Stimulated activated naive CD8-positive, alpha-beta T cell treated with anti-CD3 and anti-CD28 coated beads, Interleukin-15, Interleukin-2, amounts not matched to agents 100 ng/mL and 50 ng/mL, for 24 hours (primary cell): ENCODE results near the gene MFSD1.

ENCODE experiments used
- H3K27ac Mint-ChIP-seq: one replicate; pipeline ENCODE4 v1.8.0; 2021; ENCODE audit warnings: mild to moderate bottlenecking, mixed read lengths
- H3K27me3 Mint-ChIP-seq: one replicate; pipeline ENCODE4 v1.8.0; 2021; ENCODE audit warnings: mixed read lengths
- H3K36me3 Mint-ChIP-seq: one replicate; pipeline ENCODE4 v1.8.0; 2021; ENCODE audit warnings: low read depth, mixed read lengths
- H3K4me1 Mint-ChIP-seq: one replicate; pipeline ENCODE4 v1.8.0; 2021; ENCODE audit warnings: low read depth, mixed read lengths
- H3K4me3 Mint-ChIP-seq: one replicate; pipeline ENCODE4 v1.8.0; 2021; ENCODE audit warnings: mild to moderate bottlenecking, mixed read lengths
- H3K9me3 Mint-ChIP-seq: one replicate; pipeline ENCODE4 v1.8.0; 2021; ENCODE audit warnings: mixed read lengths

Gene MFSD1

DNA sequence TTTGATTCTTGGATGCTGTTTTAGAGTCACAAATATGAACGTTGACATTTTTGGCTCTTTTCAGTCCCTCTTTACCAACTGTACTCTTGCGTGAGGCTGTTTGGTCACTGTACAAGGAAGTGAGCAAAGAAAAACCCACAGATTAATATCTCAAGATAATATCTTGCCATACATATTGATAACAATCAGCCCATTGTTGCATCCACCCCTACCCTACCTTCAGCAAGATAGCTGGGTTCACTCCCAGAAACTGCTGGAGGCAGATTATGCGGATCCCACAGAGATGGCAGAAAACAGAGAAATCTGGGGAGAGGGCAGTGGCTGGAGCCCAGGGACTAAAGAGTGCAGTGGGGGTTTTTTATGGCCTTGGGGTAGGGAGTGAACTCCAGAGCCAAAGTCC is 29.9 kb upstream of the MFSD1 start:
- Mint-ChIP-seq H3K9me3 (no peaks in the 10 kb centered on the region), H3K4me3 (no peak overlapping the region), H3K27ac (no peak overlapping the region)

GRCh38 chr3:158773166-158773565 is 28.7 kb upstream of the MFSD1 start:
- H3K4me3 Mint-ChIP-seq = no peak overlapping the region
- H3K4me1 Mint-ChIP-seq = no peaks in the 10 kb centered on the region
- H3K27ac Mint-ChIP-seq = no peak overlapping the region
- H3K9me3 Mint-ChIP-seq = no peaks in the 10 kb centered on the region
- H3K27me3 Mint-ChIP-seq = no peaks in the 10 kb centered on the region
- no peaks in the 10 kb centered on the region for H3K36me3 Mint-ChIP-seq

More for the DNA sequence above, 29.9 kb upstream of the MFSD1 start:
- no peaks in the 10 kb centered on the region for H3K36me3 Mint-ChIP-seq
- no peaks in the 10 kb centered on the region for H3K4me1 Mint-ChIP-seq
- H3K27me3 Mint-ChIP-seq = no peaks in the 10 kb centered on the region

DNA sequence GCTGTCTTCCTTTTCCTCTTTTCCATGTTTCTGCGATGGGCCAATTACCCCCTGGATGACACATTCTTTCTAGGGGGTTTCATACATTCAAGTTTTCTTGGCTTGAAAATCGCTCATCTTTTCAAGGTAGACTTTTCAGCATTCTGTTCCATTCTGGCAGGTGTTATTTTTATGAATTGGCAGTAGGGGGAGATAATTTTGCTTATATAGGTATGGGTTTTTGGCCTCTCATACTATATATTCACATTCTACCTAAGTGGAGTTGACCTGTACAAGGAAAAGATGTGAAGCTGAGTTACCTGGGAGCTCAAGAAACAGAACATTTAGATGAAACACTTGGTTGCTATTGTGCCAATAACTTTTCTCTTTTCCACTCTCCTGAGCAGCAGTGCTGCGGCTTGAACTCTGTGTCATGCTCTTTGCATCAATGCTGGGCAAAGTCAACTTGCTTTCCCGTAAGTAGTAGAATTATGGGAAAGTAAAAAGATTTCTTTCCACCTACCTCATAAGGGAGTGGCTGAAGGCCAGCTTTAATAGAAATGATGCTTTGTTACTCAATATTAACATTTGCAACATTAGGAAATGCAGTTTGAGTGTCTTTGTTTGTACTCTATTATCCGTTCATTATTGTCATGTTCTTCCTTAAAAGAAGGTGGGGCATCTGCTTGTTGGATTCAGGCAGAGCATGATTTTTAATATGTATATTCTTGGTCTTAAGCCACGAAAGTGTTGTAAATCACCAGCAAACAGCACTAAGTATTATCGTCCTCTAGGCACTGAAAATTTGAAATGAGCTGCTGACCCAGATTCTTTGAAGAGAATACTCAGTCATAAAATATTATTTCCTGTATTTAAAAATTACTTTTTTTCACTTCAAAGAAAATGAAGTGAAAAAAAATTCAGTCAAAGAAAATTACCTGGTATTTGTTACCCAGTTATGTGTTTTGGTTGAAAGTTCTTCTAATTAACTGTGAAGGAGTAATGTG is 27.7 kb upstream of the MFSD1 start:
- Mint-ChIP-seq H3K4me3 (no peak overlapping the region), H3K4me1 (no peaks in the 10 kb centered on the region), H3K9me3 (no peaks in the 10 kb centered on the region), H3K36me3 (no peaks in the 10 kb centered on the region), H3K27ac (no peak overlapping the region), H3K27me3 (no peaks in the 10 kb centered on the region)

- Mint-ChIP-seq H3K4me3 (no peak overlapping the region), H3K4me1 (no peaks in the 10 kb centered on the region), H3K27me3 (no peaks in the 10 kb centered on the region), H3K9me3 (no peaks in the 10 kb centered on the region), H3K36me3 (no peaks in the 10 kb centered on the region), H3K27ac (no peak overlapping the region)
Measured at GRCh38 chr3:158774965-158775364, 26.9 kb upstream of the MFSD1 start.

DNA sequence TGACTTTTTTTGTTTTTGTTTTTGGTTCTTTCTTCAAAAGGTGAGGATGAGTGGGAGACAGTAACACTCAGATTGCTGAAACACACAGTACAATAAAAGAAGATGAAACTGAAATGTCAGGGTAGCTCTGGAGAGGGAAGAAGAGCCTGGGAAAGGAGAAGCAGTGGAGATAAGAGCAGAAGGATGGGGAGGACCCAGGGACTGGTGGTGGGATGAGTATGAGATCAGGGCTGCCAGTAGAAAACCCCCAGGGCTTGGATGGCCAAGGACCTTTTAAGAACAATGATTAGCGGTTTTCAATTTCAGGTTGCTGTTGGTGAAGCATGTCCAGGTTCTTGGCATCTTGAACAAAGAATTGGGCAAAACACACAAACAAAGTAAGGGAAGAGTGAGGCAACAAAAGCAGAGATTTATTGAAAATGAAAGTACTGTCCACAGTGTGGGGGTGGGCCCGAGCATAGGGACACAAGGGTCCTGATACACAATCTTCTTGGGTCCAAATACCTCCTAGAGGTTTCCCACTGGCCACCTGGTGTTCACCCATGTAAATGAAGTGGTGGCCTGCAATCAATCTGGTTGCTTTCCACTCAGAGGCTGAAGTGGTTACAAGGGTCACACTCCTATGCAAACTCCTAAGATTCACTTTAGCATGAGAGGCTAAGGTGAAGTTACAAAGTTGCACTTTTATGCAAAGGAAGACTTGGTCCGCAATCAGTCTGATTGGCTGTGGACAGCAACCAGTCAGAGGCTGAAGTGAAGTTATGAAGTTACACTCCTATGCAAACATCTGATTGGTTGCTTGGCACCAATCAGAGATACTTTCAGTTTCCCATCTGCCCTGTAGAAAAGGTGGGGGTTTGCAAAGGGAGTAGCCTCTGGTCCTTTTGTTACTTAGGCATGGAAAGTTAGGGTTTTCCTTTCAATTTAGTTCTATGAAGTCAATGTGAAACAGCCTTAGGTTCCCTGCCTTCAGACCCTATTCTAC is 26.1 kb upstream of the MFSD1 start:
- no peaks in the 10 kb centered on the region for H3K27me3 Mint-ChIP-seq
- H3K36me3 Mint-ChIP-seq = no peaks in the 10 kb centered on the region
- no peak overlapping the region for H3K4me3 Mint-ChIP-seq
- H3K9me3 Mint-ChIP-seq = no peaks in the 10 kb centered on the region
- H3K4me1 Mint-ChIP-seq = no peaks in the 10 kb centered on the region
- no peak overlapping the region for H3K27ac Mint-ChIP-seq

GRCh38 chr3:158776531-158776930 is 25.3 kb upstream of the MFSD1 start:
- Mint-ChIP-seq H3K36me3 (no peaks in the 10 kb centered on the region), H3K4me3 (no peak overlapping the region), H3K27ac (no peak overlapping the region), H3K27me3 (no peaks in the 10 kb centered on the region), H3K9me3 (no peaks in the 10 kb centered on the region), H3K4me1 (no peaks in the 10 kb centered on the region)

GRCh38 chr3:158777161-158777873 is 24.5 kb upstream of the MFSD1 start:
- no peak overlapping the region for H3K27ac Mint-ChIP-seq

DNA sequence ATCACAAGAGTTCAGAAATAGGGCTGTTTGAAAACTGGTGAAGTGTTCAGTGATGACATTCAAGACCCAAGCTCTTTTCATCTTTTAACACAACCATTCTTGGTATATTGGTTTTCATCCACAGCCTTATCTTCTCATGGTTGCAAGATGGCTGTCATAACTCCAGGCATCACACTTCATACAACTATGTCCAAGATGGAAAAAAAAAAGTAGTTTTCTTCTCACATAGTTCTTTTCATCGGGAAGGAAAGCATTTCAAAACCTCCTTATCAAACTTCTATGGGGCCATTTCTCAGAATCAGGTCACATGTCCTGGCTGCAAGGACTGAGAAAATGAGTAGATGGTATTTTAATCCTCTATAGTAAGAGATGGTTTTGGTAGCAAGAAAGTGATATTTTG is 21.1 kb upstream of the MFSD1 start:
- Mint-ChIP-seq H3K27me3 (no peaks in the 10 kb centered on the region), H3K9me3 (no peaks in the 10 kb centered on the region), H3K27ac (no peak overlapping the region), H3K4me1 (no peaks in the 10 kb centered on the region), H3K4me3 (no peak overlapping the region), H3K36me3 (no peaks in the 10 kb centered on the region)

More at GRCh38 chr3:158777161-158777873, 24.5 kb upstream of the MFSD1 start:
- Mint-ChIP-seq H3K9me3 (no peaks in the 10 kb centered on the region), H3K36me3 (no peaks in the 10 kb centered on the region), H3K4me1 (no peaks in the 10 kb centered on the region), H3K27me3 (no peaks in the 10 kb centered on the region), H3K4me3 (no peak overlapping the region)

GRCh38 chr3:158781191-158781590 is 20.7 kb upstream of the MFSD1 start:
- H3K27ac Mint-ChIP-seq = no peak overlapping the region
- H3K4me1 Mint-ChIP-seq = no peaks in the 10 kb centered on the region
- no peaks in the 10 kb centered on the region for H3K27me3 Mint-ChIP-seq
- H3K4me3 Mint-ChIP-seq = no peak overlapping the region
- H3K9me3 Mint-ChIP-seq = no peaks in the 10 kb centered on the region
- no peaks in the 10 kb centered on the region for H3K36me3 Mint-ChIP-seq

DNA sequence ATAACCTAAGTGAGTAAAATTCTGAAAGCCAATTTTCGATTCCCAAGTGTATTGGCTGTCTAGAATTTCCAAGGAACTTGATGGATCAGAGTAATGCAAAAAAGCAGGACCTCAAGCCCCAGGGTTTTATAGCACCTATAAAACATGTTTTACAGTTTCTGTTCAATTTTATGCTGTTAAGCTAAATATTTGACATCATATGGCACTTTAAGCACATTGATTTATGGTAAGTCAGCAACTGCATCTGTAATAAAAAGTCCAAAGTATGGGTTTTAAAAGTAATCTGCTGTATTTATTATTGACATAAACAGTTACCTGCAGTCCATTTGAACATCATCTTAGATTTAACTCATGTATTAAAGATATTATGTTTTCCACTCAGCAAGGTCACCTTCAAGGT is 20.0 kb upstream of the MFSD1 start:
- H3K9me3 Mint-ChIP-seq = no peaks in the 10 kb centered on the region
- no peaks in the 10 kb centered on the region for H3K4me1 Mint-ChIP-seq
- no peak overlapping the region for H3K27ac Mint-ChIP-seq
- no peaks in the 10 kb centered on the region for H3K36me3 Mint-ChIP-seq
- no peak overlapping the region for H3K4me3 Mint-ChIP-seq
- H3K27me3 Mint-ChIP-seq = no peaks in the 10 kb centered on the region

- no peaks in the 10 kb centered on the region for H3K36me3 Mint-ChIP-seq
- H3K27ac Mint-ChIP-seq = no peak overlapping the region
- H3K4me1 Mint-ChIP-seq = no peaks in the 10 kb centered on the region
- H3K27me3 Mint-ChIP-seq = no peaks in the 10 kb centered on the region
- no peak overlapping the region for H3K4me3 Mint-ChIP-seq
- H3K9me3 Mint-ChIP-seq = no peaks in the 10 kb centered on the region
Measured at GRCh38 chr3:158782283-158782989, 19.4 kb upstream of the MFSD1 start.

DNA sequence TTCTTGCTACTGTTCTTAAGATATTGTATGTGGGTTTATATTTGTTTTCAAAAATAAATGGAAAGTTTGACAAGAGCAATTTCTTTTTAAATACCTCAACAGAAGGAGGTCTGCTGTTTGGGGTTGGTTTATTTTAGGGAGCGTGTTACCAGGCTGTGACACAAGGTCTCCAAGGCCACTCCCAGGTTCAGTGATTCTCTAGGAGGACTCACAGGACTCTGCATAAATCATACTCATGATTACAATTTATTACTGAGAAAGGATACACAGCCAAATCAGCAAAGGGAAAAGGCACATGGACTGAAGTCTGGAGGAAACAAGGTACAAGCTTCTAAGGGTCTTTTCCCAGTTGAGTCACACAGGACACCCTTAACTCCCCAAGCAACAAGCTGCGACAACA is 18.8 kb upstream of the MFSD1 start:
- H3K27me3 Mint-ChIP-seq = no peaks in the 10 kb centered on the region
- H3K9me3 Mint-ChIP-seq = no peaks in the 10 kb centered on the region
- H3K36me3 Mint-ChIP-seq = no peaks in the 10 kb centered on the region
- H3K4me1 Mint-ChIP-seq = no peaks in the 10 kb centered on the region
- no peak overlapping the region for H3K27ac Mint-ChIP-seq
- no peak overlapping the region for H3K4me3 Mint-ChIP-seq

- H3K9me3 Mint-ChIP-seq = no peaks in the 10 kb centered on the region
- no peaks in the 10 kb centered on the region for H3K36me3 Mint-ChIP-seq
- no peak overlapping the region for H3K27ac Mint-ChIP-seq
- H3K27me3 Mint-ChIP-seq = no peaks in the 10 kb centered on the region
- peaks cover 1% of the 10 kb centered on the region for H3K4me1 Mint-ChIP-seq
- H3K4me3 Mint-ChIP-seq = no peak overlapping the region
Measured at GRCh38 chr3:158785972-158786371, 15.9 kb upstream of the MFSD1 start.

DNA sequence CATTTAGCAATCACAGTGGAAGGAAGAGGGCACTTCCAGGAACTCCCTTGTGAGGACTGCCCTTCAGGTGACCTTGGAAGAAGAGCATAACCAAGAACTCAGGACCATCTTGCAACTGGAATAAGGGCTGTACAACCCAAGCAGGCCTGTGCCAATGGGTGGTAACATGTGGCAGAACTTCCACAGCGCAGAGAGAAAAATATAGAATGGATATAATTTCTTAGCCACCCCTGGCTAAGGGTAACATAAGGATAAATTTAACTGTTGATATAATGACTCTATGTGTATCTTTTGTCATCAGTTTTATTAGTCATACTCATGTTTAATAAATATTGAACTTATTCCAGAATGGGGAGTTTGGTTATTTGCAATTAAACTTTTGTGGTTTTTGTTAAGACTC is 13.4 kb upstream of the MFSD1 start:
- H3K27ac Mint-ChIP-seq = no peak overlapping the region
- H3K36me3 Mint-ChIP-seq = no peaks in the 10 kb centered on the region
- peaks cover 6% of the 10 kb centered on the region for H3K4me1 Mint-ChIP-seq
- H3K9me3 Mint-ChIP-seq = no peaks in the 10 kb centered on the region
- H3K4me3 Mint-ChIP-seq = no peak overlapping the region
- H3K27me3 Mint-ChIP-seq = no peaks in the 10 kb centered on the region
